B cell (primary cell): ENCODE data around the gene TLK2.

ENCODE experiments used
- EZH2 ChIP-seq: IDR thresholded peaks from 2 replicates; pipeline ENCODE4 v1.6.1; 2012; ENCODE audit warnings: borderline replicate concordance, low read depth, mild to moderate bottlenecking, moderate library complexity, low read length; ENCODE audit not compliant: insufficient read depth, poor library complexity, severe bottlenecking
- TF ChIP-seq, protein P1 (sequence below): fragments of 200-600 bp; IDR thresholded peaks from one replicate; pipeline ENCODE4 v1.8.0; 2022; ENCODE audit warnings: antibody characterized with exemption, mild to moderate bottlenecking

DNA sequence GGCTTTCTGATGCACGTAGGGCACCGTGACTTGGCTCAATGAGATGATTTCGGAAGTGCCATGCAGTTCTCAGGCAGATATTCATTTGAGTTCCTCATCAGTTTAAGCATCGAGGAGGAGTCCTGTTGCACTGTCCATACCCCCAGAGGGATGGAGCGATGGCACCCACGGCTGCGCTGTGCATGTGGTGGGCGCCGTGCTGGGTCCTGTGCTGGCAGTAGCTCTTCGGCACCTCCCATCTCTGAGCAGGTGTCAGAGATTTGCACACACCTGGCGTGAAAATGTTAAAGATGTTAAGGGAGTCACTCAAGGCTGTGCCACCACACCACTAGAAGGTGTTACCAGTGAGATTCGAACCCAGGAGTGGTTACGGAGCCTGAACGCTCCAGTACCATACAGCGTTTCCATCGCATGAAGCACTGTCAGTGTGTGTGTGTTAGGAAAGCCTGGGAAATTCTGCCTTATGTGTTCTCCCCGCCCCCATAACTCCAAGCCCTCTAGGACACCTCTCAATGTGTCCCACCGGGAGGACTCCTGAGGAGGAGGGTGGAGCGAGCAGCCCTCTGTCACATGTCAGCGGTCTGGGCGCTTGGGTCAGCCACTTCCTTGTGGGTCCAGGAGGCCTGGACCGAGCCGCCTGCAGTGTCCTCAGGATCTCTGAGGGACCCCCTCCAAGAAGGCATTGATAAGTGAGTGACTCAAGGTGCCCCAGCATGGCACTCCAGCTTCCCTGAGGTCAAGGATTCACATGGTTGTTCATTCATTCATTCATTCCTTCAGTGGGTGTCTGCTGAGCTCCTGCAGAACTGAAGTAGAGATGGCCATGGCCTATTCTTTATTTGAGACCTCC, 152.7 kb downstream of the TLK2 start:
- TF ChIP-seq, protein P1, sequence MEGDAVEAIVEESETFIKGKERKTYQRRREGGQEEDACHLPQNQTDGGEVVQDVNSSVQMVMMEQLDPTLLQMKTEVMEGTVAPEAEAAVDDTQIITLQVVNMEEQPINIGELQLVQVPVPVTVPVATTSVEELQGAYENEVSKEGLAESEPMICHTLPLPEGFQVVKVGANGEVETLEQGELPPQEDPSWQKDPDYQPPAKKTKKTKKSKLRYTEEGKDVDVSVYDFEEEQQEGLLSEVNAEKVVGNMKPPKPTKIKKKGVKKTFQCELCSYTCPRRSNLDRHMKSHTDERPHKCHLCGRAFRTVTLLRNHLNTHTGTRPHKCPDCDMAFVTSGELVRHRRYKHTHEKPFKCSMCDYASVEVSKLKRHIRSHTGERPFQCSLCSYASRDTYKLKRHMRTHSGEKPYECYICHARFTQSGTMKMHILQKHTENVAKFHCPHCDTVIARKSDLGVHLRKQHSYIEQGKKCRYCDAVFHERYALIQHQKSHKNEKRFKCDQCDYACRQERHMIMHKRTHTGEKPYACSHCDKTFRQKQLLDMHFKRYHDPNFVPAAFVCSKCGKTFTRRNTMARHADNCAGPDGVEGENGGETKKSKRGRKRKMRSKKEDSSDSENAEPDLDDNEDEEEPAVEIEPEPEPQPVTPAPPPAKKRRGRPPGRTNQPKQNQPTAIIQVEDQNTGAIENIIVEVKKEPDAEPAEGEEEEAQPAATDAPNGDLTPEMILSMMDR: no peak
- no peak for TF ChIP-seq EZH2
